ENCODE measurements around the gene CHRDL1.

Gene CHRDL1

GRCh38 chrX:110741213-110741796, 54.3 kb downstream of the CHRDL1 start:
- DNase-seq, result no peak

- DNase-seq, result no peak
Observed at GRCh38 chrX:110734894-110735541, 60.6 kb downstream of the CHRDL1 start.

GRCh38 chrX:110734271-110734670, 61.3 kb downstream of the CHRDL1 start:
- no peak for DNase-seq

GRCh38 chrX:110733166-110733565, 62.5 kb downstream of the CHRDL1 start:
- DNase-seq, result no peak

GRCh38 chrX:110732266-110732665, 63.4 kb downstream of the CHRDL1 start:
- no peak for DNase-seq

GRCh38 chrX:110723844-110724243, 71.8 kb downstream of the CHRDL1 start:
- no peak for DNase-seq

GRCh38 chrX:110722135-110722534, 73.5 kb downstream of the CHRDL1 start:
- no peak for DNase-seq

GRCh38 chrX:110713666-110714065, 82.0 kb downstream of the CHRDL1 start:
- DNase-seq, result no peak

- no peak for DNase-seq
Observed at GRCh38 chrX:110706446-110706845, 89.2 kb downstream of the CHRDL1 start.

GRCh38 chrX:110703641-110704040, 92.0 kb downstream of the CHRDL1 start:
- DNase-seq, result no peak

- no peak for DNase-seq
Observed at GRCh38 chrX:110699109-110699508, 96.5 kb downstream of the CHRDL1 start.

- DNase-seq, result no peak
Observed at GRCh38 chrX:110698696-110699095, 96.9 kb downstream of the CHRDL1 start.

GRCh38 chrX:110692866-110693265, 102.8 kb downstream of the CHRDL1 start:
- DNase-seq, result no peak

GRCh38 chrX:110691446-110691845, 104.2 kb downstream of the CHRDL1 start:
- no peak for DNase-seq

- no peak for DNase-seq
Observed at GRCh38 chrX:110684653-110685052, 111.0 kb downstream of the CHRDL1 start.

GRCh38 chrX:110683925-110684324, 111.7 kb downstream of the CHRDL1 start:
- DNase-seq, result no peak

GRCh38 chrX:110678591-110678990, 117.0 kb downstream of the CHRDL1 start:
- DNase-seq, result no peak

- no peak for DNase-seq
Observed at GRCh38 chrX:110675886-110676285, 119.7 kb downstream of the CHRDL1 start.

- no peak for DNase-seq
Observed at GRCh38 chrX:110671068-110671803, 124.4 kb downstream of the CHRDL1 start.

- DNase-seq, result no peak
Observed at GRCh38 chrX:110669572-110669971, 126.0 kb downstream of the CHRDL1 start.

- DNase-seq, result no peak
Observed at GRCh38 chrX:110667706-110668105, 127.9 kb downstream of the CHRDL1 start.

GRCh38 chrX:110665223-110666002, 130.2 kb downstream of the CHRDL1 start:
- DNase-seq, result no peak

- no peak for DNase-seq
Observed at GRCh38 chrX:110657073-110657472, 138.5 kb downstream of the CHRDL1 start.

Data from CD4-positive, alpha-beta T cell treated with Interleukin-4 for 1 hour (primary cell).